A673 (cell line): Measurements from ENCODE around the gene TF.

Experiments used
- CTCF ChIP-seq: fragments of 300-800, 200-600 bp; sonication (generic); conservative IDR thresholded peaks from 2 replicates; pipeline ENCODE4 v1.5.1; 2017; ENCODE audit warnings: low read depth, mild to moderate bottlenecking, antibody characterized with exemption, low read length, moderate library complexity, mixed read lengths
- EZH2 ChIP-seq: fragments of 200-600 bp; sonication (generic); IDR thresholded peaks from 2 replicates; pipeline ENCODE4 v1.6.1; 2017; ENCODE audit warnings: borderline replicate concordance, low read depth, mild to moderate bottlenecking, mixed read lengths, antibody characterized with exemption, low read length; ENCODE audit not compliant: poor library complexity, severe bottlenecking

- no peak for TF ChIP-seq CTCF
- no peak for TF ChIP-seq EZH2
Measured at GRCh38 chr3:133761605-133762484, 15.7 kb downstream of the TF start.
